ENCODE measurements around the gene MELK. TPM values are rescaled to one million over a fixed set of nuclear protein-coding genes. Genes with fewer than 3 reads are reported as not detected.

MELK gene
- polyA plus RNA-seq, 1 experiment = 14.7 TPM

DNA sequence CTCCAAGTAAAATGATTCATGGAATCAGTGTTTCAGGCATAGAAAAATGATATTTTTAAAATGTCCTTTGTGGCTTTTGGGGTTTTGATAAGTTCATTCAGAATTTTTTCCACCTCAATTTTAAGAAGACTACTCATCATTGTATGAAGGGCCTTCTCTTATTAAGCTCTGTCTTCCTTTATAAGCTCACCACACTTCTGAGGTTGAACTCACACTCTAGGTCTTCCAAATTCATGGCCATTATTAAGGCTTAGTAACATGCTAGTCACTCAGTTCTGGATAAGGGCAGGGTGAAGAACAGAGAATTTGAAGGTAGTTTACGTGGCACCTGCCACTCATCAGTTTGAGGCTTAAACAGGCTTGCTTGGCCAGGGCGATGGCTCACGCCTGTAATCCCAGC, 4.2 kb downstream of the MELK start:
- POLR2A ChIA-PET = no interaction called here
- DNase-seq (ENCODE audit: low read depth) = no peak

GRCh38 chr9:36584620-36585460, 12.1 kb downstream of the MELK start:
- no peak for DNase-seq (ENCODE audit: low read depth)
- H3K36me3 ChIP-seq (ENCODE audit: control insufficient read depth, insufficient read depth, low read length) = no peaks in the 10 kb centered on the region
- TF ChIP-seq, protein P1, sequence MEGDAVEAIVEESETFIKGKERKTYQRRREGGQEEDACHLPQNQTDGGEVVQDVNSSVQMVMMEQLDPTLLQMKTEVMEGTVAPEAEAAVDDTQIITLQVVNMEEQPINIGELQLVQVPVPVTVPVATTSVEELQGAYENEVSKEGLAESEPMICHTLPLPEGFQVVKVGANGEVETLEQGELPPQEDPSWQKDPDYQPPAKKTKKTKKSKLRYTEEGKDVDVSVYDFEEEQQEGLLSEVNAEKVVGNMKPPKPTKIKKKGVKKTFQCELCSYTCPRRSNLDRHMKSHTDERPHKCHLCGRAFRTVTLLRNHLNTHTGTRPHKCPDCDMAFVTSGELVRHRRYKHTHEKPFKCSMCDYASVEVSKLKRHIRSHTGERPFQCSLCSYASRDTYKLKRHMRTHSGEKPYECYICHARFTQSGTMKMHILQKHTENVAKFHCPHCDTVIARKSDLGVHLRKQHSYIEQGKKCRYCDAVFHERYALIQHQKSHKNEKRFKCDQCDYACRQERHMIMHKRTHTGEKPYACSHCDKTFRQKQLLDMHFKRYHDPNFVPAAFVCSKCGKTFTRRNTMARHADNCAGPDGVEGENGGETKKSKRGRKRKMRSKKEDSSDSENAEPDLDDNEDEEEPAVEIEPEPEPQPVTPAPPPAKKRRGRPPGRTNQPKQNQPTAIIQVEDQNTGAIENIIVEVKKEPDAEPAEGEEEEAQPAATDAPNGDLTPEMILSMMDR (IDR thresholded peaks at IDR 0.05; ENCODE audit: insufficient read depth, low read depth, low read length) = no peak
- ChIA-PET POLR2A (no interaction called here), CTCF (interaction anchor here (0.6 to 1.3 kb wide), 4 partner anchors 10 to 178 kb away, joined by 3 to 7 read pairs (median 4); no protein-coding TSS in a partner anchor)
- H3K27me3 ChIP-seq (ENCODE audit: control insufficient read depth, insufficient read depth, low read length) = no peaks in the 10 kb centered on the region
- H3K4me3 ChIP-seq (ENCODE audit: low read depth, low read length) = no peak overlapping the region

More for the DNA sequence above, 4.2 kb downstream of the MELK start:
- Histone ChIP-seq H3K27me3 (ENCODE audit: control insufficient read depth, insufficient read depth, low read length) (no peaks in the 10 kb centered on the region), H3K36me3 (ENCODE audit: control insufficient read depth, insufficient read depth, low read length) (no peaks in the 10 kb centered on the region; the same call in 1 of the 2 replicates), H3K4me3 (ENCODE audit: low read depth, low read length) (no peak overlapping the region)
- TF ChIP-seq, protein P1 (IDR thresholded peaks at IDR 0.05; ENCODE audit: insufficient read depth, low read depth, low read length) = no peak
- CTCF ChIA-PET = interaction anchor here (1.5 to 1.6 kb wide), 2 partner anchors 21 to 169 kb away, joined by 3 to 4 read pairs; no protein-coding TSS in a partner anchor

DNA sequence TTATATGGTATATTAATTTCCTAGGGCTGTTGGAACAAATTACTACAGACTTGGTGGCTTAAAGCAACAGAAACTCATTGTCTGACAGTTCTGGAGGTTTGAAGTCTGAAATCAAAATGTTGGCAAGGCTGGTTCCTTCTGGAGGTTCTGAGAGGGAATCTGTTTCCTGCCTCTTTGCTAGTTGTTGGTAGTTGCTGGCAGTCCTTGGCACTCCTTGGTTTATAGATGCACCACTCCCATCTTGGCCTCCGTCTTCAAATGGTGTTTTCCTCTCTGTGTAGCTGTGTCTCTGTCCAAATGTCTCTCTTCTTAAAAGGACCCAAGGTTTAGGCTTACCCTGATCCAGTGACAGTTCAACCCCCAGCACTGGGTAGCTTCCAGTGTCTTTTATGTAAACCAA, 17.5 kb downstream of the MELK start:
- ChIA-PET POLR2A (no interaction called here), CTCF (no interaction called here)
- TF ChIP-seq, protein P1 (IDR thresholded peaks at IDR 0.05; ENCODE audit: insufficient read depth, low read depth, low read length) = no peak
- no peak for DNase-seq (ENCODE audit: low read depth)
- Histone ChIP-seq H3K36me3 (ENCODE audit: control insufficient read depth, insufficient read depth, low read length) (no peaks in the 10 kb centered on the region), H3K27me3 (ENCODE audit: control insufficient read depth, insufficient read depth, low read length) (no peaks in the 10 kb centered on the region), H3K4me3 (ENCODE audit: low read depth, low read length) (no peak overlapping the region)

- DNase-seq (ENCODE audit: low read depth) = no peak
- H3K36me3 ChIP-seq (ENCODE audit: control insufficient read depth, insufficient read depth, low read length) = no peaks in the 10 kb centered on the region
- ChIA-PET POLR2A (no interaction called here), CTCF (no interaction called here)
- no peak overlapping the region for H3K4me3 ChIP-seq (ENCODE audit: low read depth, low read length)
- TF ChIP-seq, protein P1 (IDR thresholded peaks at IDR 0.05; ENCODE audit: insufficient read depth, low read depth, low read length) = no peak
- H3K27me3 ChIP-seq (ENCODE audit: control insufficient read depth, insufficient read depth, low read length) = no peaks in the 10 kb centered on the region
Measured at GRCh38 chr9:36592801-36593583, 20.3 kb downstream of the MELK start.

DNA sequence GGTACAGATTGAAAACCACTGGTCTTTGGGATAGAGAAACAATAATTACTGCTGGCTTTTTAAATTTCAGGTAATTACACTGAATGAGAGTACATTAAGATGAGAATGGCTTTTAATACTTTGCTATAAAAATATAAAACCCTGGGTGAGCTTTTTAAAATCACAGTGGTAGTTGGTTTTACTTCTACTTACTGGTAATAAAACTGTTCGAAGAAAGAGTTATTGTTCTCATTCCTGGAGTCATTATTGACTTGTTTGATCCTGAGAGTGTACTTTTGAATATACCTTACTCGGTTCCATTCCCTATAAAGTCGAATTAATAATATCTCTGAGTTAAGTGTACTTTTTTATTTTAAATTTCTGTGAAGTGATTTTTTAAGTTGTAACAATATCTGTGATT, 21.5 kb downstream of the MELK start:
- ChIA-PET POLR2A (no interaction called here), CTCF (interaction anchor here (0.9 kb wide), 1 partner anchor 8 kb away, joined by 5 read pairs; no protein-coding TSS in a partner anchor)
- H3K27me3 ChIP-seq (ENCODE audit: control insufficient read depth, insufficient read depth, low read length) = no peaks in the 10 kb centered on the region
- TF ChIP-seq, protein P1 (IDR thresholded peaks at IDR 0.05; ENCODE audit: insufficient read depth, low read depth, low read length) = no peak
- DNase-seq (ENCODE audit: low read depth) = no peak
- H3K4me3 ChIP-seq (ENCODE audit: low read depth, low read length) = no peak overlapping the region
- H3K36me3 ChIP-seq (ENCODE audit: control insufficient read depth, insufficient read depth, low read length) = no peaks in the 10 kb centered on the region

Measured in BJ (cell line).